Spleen (tissue), 11 donors: ENCODE results near the gene FAM83E. TPM values are rescaled to one million over a fixed set of nuclear protein-coding genes. Genes with fewer than 3 reads are reported as not detected.

Experiments used
- DNase-seq: peaks from one replicate; pipeline ENCODE4 v3.0.0-alpha.2; 2020
- H3K27ac ChIP-seq, 8 donors: fragments of 200-600 bp; sonication (generic) in 7 of 8; 1 replicate in 4 of 8; 2 replicates in 4 of 8; pipeline versions ENCODE4 v1.5.0 to v1.8.0; 2016 to 2021; ENCODE audit warnings: inconsistent platforms in 4 of 8, mild to moderate bottlenecking in 4 of 8, moderate library complexity in 1 of 8
- H3K27me3 ChIP-seq, 7 donors: fragments of 200-600 bp; sonication (generic) in 6 of 7; replicated peaks in 1 of 7; 1 replicate in 4 of 7; 2 replicates in 3 of 7; pipeline versions ENCODE4 v1.5.0 to v1.8.0; 2016 to 2021; ENCODE audit warnings: inconsistent platforms in 3 of 7, mild to moderate bottlenecking in 1 of 7
- H3K36me3 ChIP-seq, 6 donors: fragments of 200-600 bp; sonication (generic) in 5 of 6; 1 replicate in 4 of 6; 2 replicates in 2 of 6; pipeline versions ENCODE4 v1.5.0 to v1.8.0; 2016 to 2021; ENCODE audit warnings: inconsistent platforms in 2 of 6
- H3K4me1 ChIP-seq, 6 donors: fragments of 200-600 bp; sonication (generic) in 5 of 6; 1 replicate in 3 of 6; 2 replicates in 3 of 6; pipeline versions ENCODE4 v1.5.0 to v1.8.0; 2016 to 2021; ENCODE audit warnings: inconsistent platforms in 3 of 6
- H3K4me3 ChIP-seq, 8 donors: fragments of 200-600 bp; sonication (generic) in 7 of 8; 1 replicate in 4 of 8; 2 replicates in 4 of 8; pipeline versions ENCODE4 v1.5.0 to v1.8.0; 2016 to 2021; ENCODE audit warnings: inconsistent platforms in 4 of 8, mild to moderate bottlenecking in 4 of 8, moderate library complexity in 2 of 8
- H3K9me3 ChIP-seq, 8 donors: fragments of 200-600 bp; sonication (generic) in 7 of 8; 1 replicate in 4 of 8; 2 replicates in 4 of 8; pipeline versions ENCODE4 v1.5.0 to v1.8.0; 2016 to 2021; ENCODE audit warnings: inconsistent platforms in 4 of 8
- POLR2A ChIP-seq, 3 donors: fragments of 450-650 bp; IDR thresholded peaks; one replicate each; pipeline ENCODE4 v1.5.1; 2017; ENCODE audit warnings: antibody characterized with exemption in 3 of 3, mild to moderate bottlenecking in 1 of 3
- POLR2AphosphoS5 ChIP-seq, 3 donors: sonication (generic); formaldehyde crosslinking; IDR thresholded peaks; one replicate each; pipeline ENCODE4 v1.5.1; 2017; ENCODE audit warnings: antibody characterized with exemption in 3 of 3
- WGBS, 5 donors: extraction: QIAGEN DNeasy Blood & Tissue Kit in 3 of 5; methylation state at CpG; one replicate each; pipeline versions ENCODE4 v1.1.5 to v1.1.7; 2013 to 2018; 5-methylcytosine and 5-hydroxymethylcytosine counted together
- intact Hi-C: fragments of 100-400 bp; cut with DNase I; formaldehyde crosslinking; loops from one replicate; pipeline ENCODE4 v1.15.0; 2023; ENCODE audit warnings: low total_unique reads
- polyA plus RNA-seq, 3 donors: library from polyadenylated mRNA; stranded (reverse); fragments of 200-250 nt; gene quantifications; one replicate each; pipeline ENCODE4 v1.2.1, GENCODE V29; 2013
- total RNA-seq, 7 donors: library from RNA; depleted of rRNA in 3 of 7; stranded (reverse); fragments of >200 nt in 3 of 7; fragmentation: NEBNext Ultra II Directional in 4 of 7; extraction: Animal tissue kit (Norgen Biotek cat#: 25700) in 4 of 7; gene quantifications; one replicate each; pipeline versions ENCODE4 v1.1.0 to v1.2.1, GENCODE V29; 2016 to 2021
- TF ChIP-seq, protein P1 (sequence below), 11 experiments: fragments of 200-600 bp in 7 of 11; fragments of 450-650 bp in 4 of 11; sonication (generic) in 4 of 11; IDR thresholded peaks in 8 of 11; conservative IDR thresholded peaks in 3 of 11; 1 replicate in 7 of 11; 2 replicates in 4 of 11; pipeline versions ENCODE4 v1.4.0 to v1.8.0; 2016 to 2021; ENCODE audit warnings: antibody characterized with exemption in 11 of 11, inconsistent platforms in 4 of 11, mild to moderate bottlenecking in 1 of 11
- donor health status: healthy with polysubstance abuse.
- donor health status: DM: no; HTN: no; CAD: no; lungs with moderate emphysema.
- donor health status: DM: no; HTN: no; CAD: no.
- donor health status: Bipolar disorder and iron deficiency.
- donor health status: healthy.
- donor health status: DM: no; HTN: no; CAD: no.
- donor health status: DM: yes; HTN: yes; CAD: no.

The FAM83E gene
- total and polyA plus RNA-seq, 10 donors = 0.04 to 2.0 (median 0.46) TPM; not detected in 5

DNA sequence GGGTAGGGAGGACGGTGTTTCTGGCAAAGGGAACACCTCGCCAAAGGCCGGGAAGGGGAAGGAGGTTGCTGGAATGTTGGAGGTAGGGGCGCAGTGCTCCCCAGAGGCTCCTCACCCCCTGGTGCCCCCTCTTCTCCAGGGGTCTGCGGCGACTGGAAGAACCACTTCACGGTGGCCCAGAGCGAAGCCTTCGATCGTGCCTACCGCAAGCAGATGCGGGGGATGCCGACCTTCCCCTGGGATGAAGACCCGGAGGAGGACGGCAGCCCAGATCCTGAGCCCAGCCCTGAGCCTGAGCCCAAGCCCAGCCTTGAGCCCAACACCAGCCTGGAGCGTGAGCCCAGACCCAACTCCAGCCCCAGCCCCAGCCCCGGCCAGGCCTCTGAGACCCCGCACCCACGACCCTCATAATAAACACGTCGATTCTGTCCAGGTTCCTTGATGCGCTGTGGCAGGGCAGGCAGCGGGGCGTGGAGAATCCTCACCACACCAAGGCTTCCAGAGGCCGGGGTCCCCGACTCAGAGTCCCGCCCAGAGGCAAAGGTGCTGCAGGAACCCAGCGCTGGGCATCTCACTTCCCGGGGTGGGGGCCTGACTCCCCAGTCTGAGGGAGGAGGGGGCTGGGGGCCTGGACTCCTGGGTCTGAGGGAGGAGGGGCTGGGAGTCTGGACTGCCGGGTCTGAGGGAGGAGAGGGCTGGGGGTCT lies 15.7 kb downstream of the FAM83E start:
- Histone ChIP-seq H3K27me3 (peaks cover 0 to 29% (median 0%) of the 10 kb centered on the region in 7 donors), H3K9me3 (no peaks in the 10 kb centered on the region), H3K4me3 (no peak overlapping the region), H3K36me3 (no peaks in the 10 kb centered on the region), H3K4me1 (no peaks in the 10 kb centered on the region), H3K27ac (no peak overlapping the region)
- intact Hi-C loops = no loop called here
- no peak for DNase-seq
- TF ChIP-seq POLR2AphosphoS5 (IDR thresholded peaks at IDR 0.05) = no peak
- no peak for TF ChIP-seq POLR2A (IDR thresholded peaks at IDR 0.05)
- WGBS, 5 donors = 76 to 86% (median 79%) methylated on average over 20 to 30 of the region's 30 CpGs

DNA sequence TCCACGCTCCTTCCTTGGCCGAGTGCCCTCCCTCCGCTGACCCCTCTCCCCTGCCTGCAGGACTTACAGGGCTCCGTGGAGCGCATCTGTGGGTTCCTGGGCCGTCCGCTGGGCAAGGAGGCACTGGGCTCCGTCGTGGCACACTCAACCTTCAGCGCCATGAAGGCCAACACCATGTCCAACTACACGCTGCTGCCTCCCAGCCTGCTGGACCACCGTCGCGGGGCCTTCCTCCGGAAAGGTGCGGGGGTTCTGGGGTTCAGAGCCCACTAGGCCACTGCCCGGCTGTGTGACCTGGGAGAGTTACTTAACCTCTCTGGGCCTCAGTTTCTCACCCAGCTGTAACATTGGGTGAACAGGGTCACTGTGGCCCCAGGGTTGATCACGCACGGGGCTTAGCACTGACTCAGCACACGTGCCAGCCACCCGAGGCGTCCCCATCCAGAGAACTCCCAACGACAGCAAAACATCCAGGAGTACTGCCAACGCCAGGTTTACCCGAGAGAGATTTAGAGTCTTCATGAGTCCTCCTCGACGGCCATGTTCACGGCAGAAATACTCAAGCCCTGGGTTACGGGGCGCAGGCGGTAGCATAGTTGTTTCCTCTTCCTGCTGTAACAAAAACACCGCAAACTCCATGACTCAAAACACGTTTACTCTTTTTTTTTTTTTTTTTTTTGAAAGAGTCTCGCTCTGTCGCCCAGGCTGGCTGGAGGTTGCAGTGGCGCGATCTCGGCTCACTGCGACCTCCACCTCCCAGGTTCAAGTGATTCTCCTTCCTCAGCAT lies 18.0 kb downstream of the FAM83E start:
- WGBS, 5 donors = 65 to 78% (median 71%) methylated on average over 30 to 39 of the region's 39 CpGs
- DNase-seq = no peak
- Histone ChIP-seq H3K9me3 (no peaks in the 10 kb centered on the region), H3K36me3 (no peaks in the 10 kb centered on the region), H3K4me3 (peak overlapping the region in 1 of 8 donors; percentile 32), H3K27ac (peak overlapping the region in 2 of 8 donors; percentile 14 to 47), H3K27me3 (peaks cover 0 to 29% (median 0%) of the 10 kb centered on the region in 7 donors), H3K4me1 (no peaks in the 10 kb centered on the region)
- intact Hi-C loops = no loop called here
- no peak for TF ChIP-seq POLR2AphosphoS5 (IDR thresholded peaks at IDR 0.05)

DNA sequence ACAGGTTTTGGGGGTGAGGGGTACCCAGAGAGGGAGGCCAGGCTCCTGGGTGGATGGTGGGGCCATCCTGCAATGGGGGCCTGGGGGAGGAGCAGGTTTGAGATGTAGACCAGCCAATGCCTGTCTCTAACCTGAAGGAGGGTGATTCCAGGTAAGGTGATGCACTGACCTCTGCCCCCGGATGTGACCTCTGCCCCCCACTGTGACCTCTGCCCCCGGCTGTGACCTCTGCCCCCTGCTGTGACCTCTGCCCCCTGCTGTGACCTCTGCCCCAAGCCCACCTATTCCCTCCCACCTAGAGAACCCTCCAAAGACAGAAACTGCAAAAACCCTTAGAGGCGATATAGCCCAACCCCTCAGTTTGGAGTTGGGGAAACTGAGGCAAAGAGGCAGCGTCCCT lies 18.6 kb downstream of the FAM83E start:
- TF ChIP-seq POLR2A (IDR thresholded peaks at IDR 0.05) (no peak), POLR2AphosphoS5 (IDR thresholded peaks at IDR 0.05) (no peak)
- TF ChIP-seq, protein P1, sequence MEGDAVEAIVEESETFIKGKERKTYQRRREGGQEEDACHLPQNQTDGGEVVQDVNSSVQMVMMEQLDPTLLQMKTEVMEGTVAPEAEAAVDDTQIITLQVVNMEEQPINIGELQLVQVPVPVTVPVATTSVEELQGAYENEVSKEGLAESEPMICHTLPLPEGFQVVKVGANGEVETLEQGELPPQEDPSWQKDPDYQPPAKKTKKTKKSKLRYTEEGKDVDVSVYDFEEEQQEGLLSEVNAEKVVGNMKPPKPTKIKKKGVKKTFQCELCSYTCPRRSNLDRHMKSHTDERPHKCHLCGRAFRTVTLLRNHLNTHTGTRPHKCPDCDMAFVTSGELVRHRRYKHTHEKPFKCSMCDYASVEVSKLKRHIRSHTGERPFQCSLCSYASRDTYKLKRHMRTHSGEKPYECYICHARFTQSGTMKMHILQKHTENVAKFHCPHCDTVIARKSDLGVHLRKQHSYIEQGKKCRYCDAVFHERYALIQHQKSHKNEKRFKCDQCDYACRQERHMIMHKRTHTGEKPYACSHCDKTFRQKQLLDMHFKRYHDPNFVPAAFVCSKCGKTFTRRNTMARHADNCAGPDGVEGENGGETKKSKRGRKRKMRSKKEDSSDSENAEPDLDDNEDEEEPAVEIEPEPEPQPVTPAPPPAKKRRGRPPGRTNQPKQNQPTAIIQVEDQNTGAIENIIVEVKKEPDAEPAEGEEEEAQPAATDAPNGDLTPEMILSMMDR (IDR thresholded peaks at IDR 0.05 in 8 of 11, conservative IDR thresholded peaks at IDR 0.05 in 3 of 11) = no peak
- intact Hi-C loops = no loop called here
- H3K27me3 ChIP-seq = peaks cover 0 to 29% (median 0%) of the 10 kb centered on the region in 7 donors
- no peaks in the 10 kb centered on the region for H3K4me1 ChIP-seq
- H3K4me3 ChIP-seq = no peak overlapping the region
- no peak overlapping the region for H3K27ac ChIP-seq
- DNase-seq = no peak
- 77 to 95% (median 91%) methylated on average over 3 to 4 of the region's 4 CpGs for WGBS, 5 donors
- no peaks in the 10 kb centered on the region for H3K36me3 ChIP-seq
- H3K9me3 ChIP-seq = no peaks in the 10 kb centered on the region

DNA sequence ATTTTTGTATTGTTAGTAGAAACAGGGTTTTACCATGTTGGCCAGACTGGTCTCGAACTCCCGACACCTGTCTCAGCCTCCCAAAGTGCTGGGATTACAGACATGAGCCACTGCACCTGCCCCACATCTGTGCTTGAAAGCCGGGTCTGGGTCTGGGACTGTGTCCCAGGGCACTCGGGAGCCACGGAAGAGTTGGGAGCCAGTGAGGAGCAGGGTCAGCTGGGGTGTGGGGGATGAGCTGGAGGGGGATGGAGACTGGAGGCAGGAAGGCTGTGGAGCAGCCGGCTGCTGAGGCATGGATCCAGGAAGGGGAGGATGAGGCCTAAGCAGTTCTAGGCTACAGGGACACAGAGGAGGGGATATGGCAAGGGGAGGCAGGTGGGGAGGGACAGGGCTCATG lies 19.0 kb downstream of the FAM83E start:
- Histone ChIP-seq H3K9me3 (no peaks in the 10 kb centered on the region), H3K4me1 (no peaks in the 10 kb centered on the region), H3K4me3 (no peak overlapping the region), H3K27ac (no peak overlapping the region), H3K36me3 (no peaks in the 10 kb centered on the region), H3K27me3 (peaks cover 0 to 25% (median 0%) of the 10 kb centered on the region in 7 donors)
- 72 to 89% (median 85%) methylated on average over 6 of the region's 6 CpGs for WGBS, 5 donors
- no peak for DNase-seq
- TF ChIP-seq POLR2AphosphoS5 (IDR thresholded peaks at IDR 0.05) (no peak), POLR2A (IDR thresholded peaks at IDR 0.05) (no peak)
- TF ChIP-seq, protein P1 (IDR thresholded peaks at IDR 0.05 in 8 of 11, conservative IDR thresholded peaks at IDR 0.05 in 3 of 11) = no peak
- intact Hi-C loops = no loop called here

DNA sequence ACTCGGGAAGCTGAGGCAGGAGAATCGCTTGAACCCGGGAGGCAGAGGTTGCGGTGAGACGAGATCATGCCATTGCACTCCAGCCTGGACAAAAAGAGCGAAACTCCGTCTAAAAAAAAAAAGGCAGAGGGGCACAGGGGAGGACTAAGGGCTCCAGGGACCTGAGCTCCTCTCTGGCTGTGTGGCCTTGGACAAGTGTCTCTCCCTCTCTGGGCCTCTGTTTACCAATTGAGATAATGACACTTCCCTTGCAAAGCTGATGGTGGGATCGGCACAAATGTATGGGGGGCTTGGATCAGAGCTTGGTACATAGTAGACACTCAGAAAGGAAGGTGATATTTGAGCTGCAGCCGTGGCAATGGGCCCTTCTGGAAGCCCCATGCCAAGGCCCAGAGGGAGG lies 19.7 kb downstream of the FAM83E start:
- Histone ChIP-seq H3K4me3 (no peak overlapping the region), H3K27me3 (peaks cover 0 to 23% (median 0%) of the 10 kb centered on the region in 7 donors), H3K4me1 (no peaks in the 10 kb centered on the region), H3K36me3 (no peaks in the 10 kb centered on the region), H3K9me3 (no peaks in the 10 kb centered on the region), H3K27ac (no peak overlapping the region)
- DNase-seq = no peak
- intact Hi-C loops = no loop called here
- 82 to 92% (median 86%) methylated on average over 9 of the region's 9 CpGs for WGBS, 5 donors
- TF ChIP-seq POLR2AphosphoS5 (IDR thresholded peaks at IDR 0.05) = no peak
- TF ChIP-seq, protein P1 (IDR thresholded peaks at IDR 0.05 in 8 of 11, conservative IDR thresholded peaks at IDR 0.05 in 3 of 11) = no peak
- TF ChIP-seq POLR2A (IDR thresholded peaks at IDR 0.05) = no peak
